Fibroblast of lung (primary cell): ENCODE measurements around the gene SEC14L2.

Experiments used
- EZH2 ChIP-seq: IDR thresholded peaks from 2 replicates; pipeline ENCODE4 v1.5.1; 2012; ENCODE audit warnings: low read length, control low read depth, mild to moderate bottlenecking; ENCODE audit errors: missing control alignments
- TF ChIP-seq, protein P1 (sequence below), 2 donors: IDR thresholded peaks in 1 of 2; conservative IDR thresholded peaks in 1 of 2; 1 replicate in 1 of 2; 2 replicates in 1 of 2; pipeline ENCODE4 v1.5.1; 2011 to 2012; ENCODE audit warnings: low read length in 2 of 2, control low read depth in 1 of 2, inconsistent platforms in 1 of 2, low read depth in 1 of 2, mild to moderate bottlenecking in 1 of 2

DNA sequence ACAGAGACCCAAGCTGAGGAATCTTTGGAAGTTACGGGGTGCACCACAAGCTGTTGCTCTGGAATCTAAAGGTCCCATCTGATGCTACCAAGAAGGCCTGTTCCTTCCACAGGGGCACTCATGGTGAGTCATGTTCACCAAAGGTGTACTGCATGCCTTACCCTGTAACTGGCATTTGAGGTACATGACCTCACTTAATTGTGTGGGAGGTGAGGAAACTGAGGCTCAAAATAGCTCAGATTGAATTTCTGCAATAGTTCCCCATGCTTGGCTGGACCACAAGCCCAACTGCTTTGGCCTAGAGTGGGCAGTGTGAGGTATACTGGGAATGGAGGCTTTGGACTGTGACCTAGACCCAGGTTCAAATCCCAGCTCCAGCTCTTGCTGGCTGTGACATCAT, 37.0 kb downstream of the SEC14L2 start:
- TF ChIP-seq, protein P1, sequence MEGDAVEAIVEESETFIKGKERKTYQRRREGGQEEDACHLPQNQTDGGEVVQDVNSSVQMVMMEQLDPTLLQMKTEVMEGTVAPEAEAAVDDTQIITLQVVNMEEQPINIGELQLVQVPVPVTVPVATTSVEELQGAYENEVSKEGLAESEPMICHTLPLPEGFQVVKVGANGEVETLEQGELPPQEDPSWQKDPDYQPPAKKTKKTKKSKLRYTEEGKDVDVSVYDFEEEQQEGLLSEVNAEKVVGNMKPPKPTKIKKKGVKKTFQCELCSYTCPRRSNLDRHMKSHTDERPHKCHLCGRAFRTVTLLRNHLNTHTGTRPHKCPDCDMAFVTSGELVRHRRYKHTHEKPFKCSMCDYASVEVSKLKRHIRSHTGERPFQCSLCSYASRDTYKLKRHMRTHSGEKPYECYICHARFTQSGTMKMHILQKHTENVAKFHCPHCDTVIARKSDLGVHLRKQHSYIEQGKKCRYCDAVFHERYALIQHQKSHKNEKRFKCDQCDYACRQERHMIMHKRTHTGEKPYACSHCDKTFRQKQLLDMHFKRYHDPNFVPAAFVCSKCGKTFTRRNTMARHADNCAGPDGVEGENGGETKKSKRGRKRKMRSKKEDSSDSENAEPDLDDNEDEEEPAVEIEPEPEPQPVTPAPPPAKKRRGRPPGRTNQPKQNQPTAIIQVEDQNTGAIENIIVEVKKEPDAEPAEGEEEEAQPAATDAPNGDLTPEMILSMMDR (conservative IDR thresholded peaks at IDR 0.05 in 1 of 2, IDR thresholded peaks at IDR 0.05 in 1 of 2; ENCODE audit: low read depth in 1 of 2, low read length in 2 of 2) = no peak
- TF ChIP-seq EZH2 = no peak
